Fibroblast of mammary gland (primary cell): ENCODE measurements around the gene KCNJ15.
"Not testable (repeated sequence)": the region's sequence is repeated elsewhere in the genome, so short reads cannot be mapped to it uniquely, and the experiment has no call there.

ENCODE experiments used
- DNase-seq: peaks from one replicate; pipeline ENCODE4 v3.0.0-alpha.2; 2010; ENCODE audit warnings: low read depth
- H3K4me3 ChIP-seq: 2 replicates; pipeline ENCODE4 v1.5.1; 2011; ENCODE audit warnings: low read depth, mild to moderate bottlenecking, low read length, moderate library complexity; ENCODE audit not compliant: control insufficient read depth
- CTCF ChIP-seq: conservative IDR thresholded peaks from 2 replicates; pipeline ENCODE4 v1.5.1; 2011; ENCODE audit warnings: low read depth, low read length, inconsistent platforms; ENCODE audit not compliant: control insufficient read depth, insufficient read depth

KCNJ15 gene

GRCh38 chr21:38244407-38244787 lies 12.4 kb upstream of the KCNJ15 start:
- DNase-seq, result no peak
- no peak for TF ChIP-seq CTCF

GRCh38 chr21:38244885-38245869 lies 11.6 kb upstream of the KCNJ15 start:
- peak; percentile 100 for DNase-seq
- no peak for TF ChIP-seq CTCF
- H3K4me3 ChIP-seq, result no peak overlapping the region

More at GRCh38 chr21:38244407-38244787, 12.4 kb upstream of the KCNJ15 start:
- H3K4me3 ChIP-seq, result no peak overlapping the region

- no peak overlapping the region for H3K4me3 ChIP-seq
- DNase-seq, result no peak
- no peak for TF ChIP-seq CTCF
Observed at GRCh38 chr21:38246511-38246910, 10.3 kb upstream of the KCNJ15 start.

GRCh38 chr21:38247054-38247453 lies 9.7 kb upstream of the KCNJ15 start:
- H3K4me3 ChIP-seq, DNase-seq: not testable (repeated sequence)

GRCh38 chr21:38247738-38248510 lies 8.9 kb upstream of the KCNJ15 start:
- no peak for TF ChIP-seq CTCF
- H3K4me3 ChIP-seq, result no peak overlapping the region
- no peak for DNase-seq

- no peak for TF ChIP-seq CTCF
- no peak for DNase-seq
- no peak overlapping the region for H3K4me3 ChIP-seq
Observed at GRCh38 chr21:38249256-38249655, 7.5 kb upstream of the KCNJ15 start.
